CD4-positive, alpha-beta T cell treated with Interleukin-15 for 4 hours (primary cell): Measurements from ENCODE around the gene RASSF10.

Source experiments
- DNase-seq: peaks from one replicate; pipeline ENCODE4 v3.0.0-alpha.2; 2020; ENCODE audit warnings: low spot score

RASSF10 gene

DNA sequence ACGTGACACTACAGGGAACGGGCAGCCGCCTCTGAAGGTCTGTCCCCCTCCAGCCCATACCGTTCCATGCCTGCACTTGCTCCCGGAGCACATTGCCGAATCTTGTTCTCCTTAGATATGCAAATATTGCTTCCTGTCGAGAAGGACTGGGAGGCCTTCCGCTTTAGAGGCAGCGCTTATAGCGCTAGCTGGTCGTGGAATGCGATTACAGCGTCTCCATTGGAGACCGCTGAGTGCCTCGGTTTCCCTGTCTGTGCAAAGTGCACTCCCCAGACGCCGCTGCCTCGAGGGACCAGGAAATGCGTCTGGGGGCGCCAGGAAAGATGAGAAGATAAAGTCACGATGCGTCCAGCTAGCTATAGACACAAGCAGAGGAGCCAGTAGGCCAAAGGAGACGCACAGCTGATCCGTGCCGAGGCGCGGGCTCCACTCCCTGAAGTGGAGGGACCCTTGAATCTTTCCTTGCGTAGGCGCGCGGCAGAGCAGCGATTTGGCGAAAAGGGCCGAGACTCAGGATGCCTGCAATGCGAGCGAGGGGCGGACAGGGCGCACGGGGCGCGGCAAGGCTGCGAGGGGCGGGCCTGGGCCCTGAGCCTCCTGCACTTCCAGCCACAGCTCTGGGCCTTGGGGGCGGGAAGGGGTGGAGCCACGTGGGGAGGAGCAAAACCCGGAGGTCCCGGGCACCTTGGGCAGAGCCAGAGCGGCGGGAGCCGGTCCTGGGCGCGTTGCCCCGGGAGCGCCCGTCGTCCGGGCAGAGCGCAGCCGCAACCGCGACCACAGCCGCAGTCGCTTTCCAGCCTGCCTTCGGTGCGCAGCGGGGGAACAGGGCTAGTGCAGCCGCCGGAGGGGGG is at the start of gene RASSF10:
Gene RASSF10 (plus strand): TSS at position 692 of the 851 bp plus-strand sequence. CDS start 261 bp downstream, outside the sequence.
- DNase-seq, result no peak

GRCh38 chr11:12961615-12962014 is 47.5 kb upstream of the RASSF10 start:
- DNase-seq, result no peak

GRCh38 chr11:12962306-12962705 is 46.8 kb upstream of the RASSF10 start:
- DNase-seq, result no peak

DNA sequence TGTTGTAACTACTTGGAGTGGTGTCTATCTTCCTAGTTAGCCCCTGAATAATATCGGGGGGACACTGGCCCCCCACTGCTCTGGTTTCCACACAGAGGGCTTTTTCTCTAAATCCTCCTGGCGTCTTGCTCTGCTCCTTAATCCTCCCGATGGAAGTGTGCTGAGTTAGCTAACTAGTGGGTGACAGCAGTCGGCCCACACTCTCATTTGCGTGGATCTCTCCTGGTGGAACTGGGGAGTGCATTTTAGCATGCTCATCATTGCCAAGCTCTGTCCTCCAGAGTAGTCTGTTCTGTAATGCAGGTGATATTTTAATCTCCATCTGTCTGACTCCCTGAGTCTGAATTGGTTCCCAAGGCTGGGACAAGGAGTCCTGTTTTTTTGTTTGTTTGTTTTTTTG is 46.1 kb upstream of the RASSF10 start:
- DNase-seq, result no peak

- DNase-seq, result peak; percentile 54
These were observed 45.2 kb upstream of the RASSF10 start for GRCh38 chr11:12963792-12964536.

DNA sequence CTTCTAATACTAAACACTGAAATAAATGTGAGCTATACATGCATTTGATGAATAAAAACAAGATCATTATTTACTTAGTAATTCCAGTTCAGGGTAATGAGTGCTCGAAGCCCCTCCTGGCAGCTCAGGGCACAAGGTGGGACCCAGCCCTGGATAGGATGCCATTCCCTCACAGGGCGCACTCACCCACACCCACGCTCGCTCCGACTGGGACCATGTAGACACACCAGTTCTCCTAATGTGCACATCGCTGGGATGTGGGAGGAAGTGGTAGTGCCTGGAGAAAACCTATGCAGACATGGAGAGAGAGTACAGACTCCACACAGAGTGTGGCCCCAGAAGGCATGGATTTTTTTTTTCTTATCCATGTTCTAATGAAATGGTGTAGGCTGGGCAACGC is 44.5 kb upstream of the RASSF10 start:
- no peak for DNase-seq

GRCh38 chr11:12966002-12966401 is 43.1 kb upstream of the RASSF10 start:
- DNase-seq, result no peak

- no peak for DNase-seq
These were observed 41.0 kb upstream of the RASSF10 start for GRCh38 chr11:12968101-12968500.

DNA sequence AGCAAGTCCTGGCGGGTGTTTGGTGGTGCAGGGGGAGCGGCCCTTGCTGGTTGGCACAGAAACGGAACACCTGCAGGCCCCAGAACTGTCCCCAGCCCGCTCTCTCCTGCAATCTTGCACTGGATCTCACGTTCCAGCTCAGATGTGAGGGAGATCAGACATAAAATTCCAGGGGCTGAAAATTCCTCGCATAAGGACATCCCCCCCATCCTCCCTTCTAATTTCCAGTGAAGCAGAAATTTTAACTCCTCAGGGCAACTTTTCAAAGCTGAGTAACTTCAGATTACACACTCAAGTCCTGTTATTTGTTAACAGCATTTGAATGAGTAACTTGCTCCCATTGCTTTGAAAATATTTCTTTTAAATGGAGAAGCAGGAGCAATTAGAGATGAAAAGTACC is 40.3 kb upstream of the RASSF10 start:
- no peak for DNase-seq

DNA sequence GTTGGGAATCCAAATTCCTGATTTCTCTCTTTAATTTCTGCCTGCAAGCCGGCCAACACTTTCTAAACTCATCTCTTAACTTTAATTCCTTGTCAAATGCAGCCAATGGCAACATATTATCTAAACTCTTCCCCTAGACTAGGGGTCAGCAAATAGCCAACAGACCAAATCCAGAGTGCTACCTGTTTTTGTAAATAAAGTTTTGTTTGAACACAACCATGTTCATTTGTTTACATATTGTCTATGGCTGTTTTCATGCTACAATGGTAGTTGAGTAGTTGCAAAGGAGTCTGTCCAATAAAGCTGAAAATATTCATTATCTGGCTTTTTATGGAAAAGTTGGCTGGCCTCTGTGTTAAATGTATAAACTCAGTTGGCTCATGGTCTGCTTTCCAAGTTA is 37.2 kb upstream of the RASSF10 start:
- no peak for DNase-seq

GRCh38 chr11:12973528-12974181 is 35.5 kb upstream of the RASSF10 start:
- no peak for DNase-seq

DNA sequence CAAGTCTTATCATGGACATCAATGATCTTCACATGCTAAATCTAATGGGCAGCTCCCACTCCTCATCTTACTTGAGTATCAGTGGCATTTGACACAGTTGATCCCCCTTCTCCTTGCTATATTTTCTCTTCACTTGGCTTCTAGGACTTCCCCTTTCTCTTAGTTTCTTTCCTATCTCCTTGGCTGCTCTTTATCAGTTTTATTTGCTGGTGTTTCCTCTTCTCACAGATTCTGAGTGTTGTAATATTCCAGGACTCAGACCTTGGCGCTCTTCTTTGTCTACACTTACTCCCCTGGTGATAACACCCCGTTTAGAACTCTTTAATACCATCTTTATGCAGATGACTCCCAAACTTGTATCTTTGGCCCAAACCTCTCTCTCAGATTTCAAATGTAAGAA is 33.9 kb upstream of the RASSF10 start:
- DNase-seq, result no peak

DNA sequence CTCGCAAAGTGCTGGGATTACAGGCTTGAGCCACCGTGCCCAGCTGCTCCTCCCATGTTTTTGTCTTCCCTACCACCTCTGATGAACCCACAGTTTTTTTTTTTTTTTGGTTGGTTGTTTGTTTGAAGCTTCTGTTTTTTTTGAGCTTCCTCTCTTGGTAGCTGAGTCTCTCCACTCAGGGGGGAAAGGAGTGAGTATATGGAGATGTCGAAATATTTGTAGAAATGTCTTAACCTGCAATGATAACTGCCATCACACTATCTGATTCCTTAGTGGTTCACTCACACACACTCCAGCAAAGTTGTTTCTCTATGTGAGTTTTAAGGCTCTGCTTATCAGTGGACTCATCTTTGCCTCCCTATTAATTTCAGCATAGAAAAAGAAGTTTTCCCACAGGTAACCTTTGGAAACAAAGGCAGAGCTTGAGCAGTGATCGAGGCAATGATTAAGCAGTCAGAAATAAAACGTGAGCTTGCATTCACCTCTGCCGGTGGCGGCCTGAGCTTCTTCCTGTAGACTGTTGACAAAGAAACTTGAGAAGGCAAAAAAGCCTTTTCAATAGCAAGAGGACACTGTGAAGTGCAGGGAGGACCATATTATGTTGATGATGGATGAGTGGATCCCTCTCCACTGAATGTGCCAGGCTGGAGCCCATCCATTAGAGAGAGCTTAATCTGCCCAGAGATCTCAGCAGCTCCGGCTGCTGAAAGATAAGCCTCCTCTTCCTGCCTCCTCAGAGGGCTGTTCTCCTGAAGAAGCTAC is 29.0 kb upstream of the RASSF10 start:
- DNase-seq, result no peak

- DNase-seq, result no peak
These were observed 27.2 kb upstream of the RASSF10 start for GRCh38 chr11:12981676-12982522.

GRCh38 chr11:12983336-12983735 is 25.8 kb upstream of the RASSF10 start:
- DNase-seq, result no peak

- DNase-seq, result no peak
These were observed 22.8 kb upstream of the RASSF10 start for GRCh38 chr11:12986194-12986898.

GRCh38 chr11:12989428-12990161 is 19.5 kb upstream of the RASSF10 start:
- DNase-seq, result no peak

DNA sequence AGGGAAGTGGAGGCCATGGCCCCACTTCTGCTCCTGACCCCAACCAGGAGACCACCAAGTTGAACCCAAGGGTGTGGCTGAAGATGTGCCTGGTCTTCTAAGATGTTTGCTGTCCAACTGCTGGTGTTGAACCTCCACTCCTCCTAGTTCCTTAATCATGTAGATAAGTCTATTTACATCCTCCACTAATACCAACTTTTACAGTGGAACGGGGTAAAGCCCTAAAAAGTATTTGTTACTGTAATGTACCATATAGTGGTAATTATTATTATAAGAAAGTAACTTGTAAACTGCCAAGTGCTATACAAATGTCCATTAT is 19.0 kb upstream of the RASSF10 start:
- DNase-seq, result no peak

- no peak for DNase-seq
These were observed 17.7 kb upstream of the RASSF10 start for GRCh38 chr11:12991426-12991825.

GRCh38 chr11:12993626-12994025 is 15.5 kb upstream of the RASSF10 start:
- DNase-seq, result no peak
